GM18511 (cell line): Measurements from ENCODE around the gene NIPBL.
A peak's percentile ranks its signal among the peaks of the same experiment; 100 is the strongest.
"Not testable (repeated sequence)": the region's sequence is repeated elsewhere in the genome, so short reads cannot be mapped to it uniquely, and the experiment has no call there.

Experiments used
- ATAC-seq: cut with Tn5 transposase; IDR thresholded peaks from one replicate; pipeline ENCODE4 v1.9.1; 2021; ENCODE audit warnings: mild to moderate bottlenecking, moderate library complexity; ENCODE audit not compliant: unreplicated experiment

NIPBL gene, protein sequence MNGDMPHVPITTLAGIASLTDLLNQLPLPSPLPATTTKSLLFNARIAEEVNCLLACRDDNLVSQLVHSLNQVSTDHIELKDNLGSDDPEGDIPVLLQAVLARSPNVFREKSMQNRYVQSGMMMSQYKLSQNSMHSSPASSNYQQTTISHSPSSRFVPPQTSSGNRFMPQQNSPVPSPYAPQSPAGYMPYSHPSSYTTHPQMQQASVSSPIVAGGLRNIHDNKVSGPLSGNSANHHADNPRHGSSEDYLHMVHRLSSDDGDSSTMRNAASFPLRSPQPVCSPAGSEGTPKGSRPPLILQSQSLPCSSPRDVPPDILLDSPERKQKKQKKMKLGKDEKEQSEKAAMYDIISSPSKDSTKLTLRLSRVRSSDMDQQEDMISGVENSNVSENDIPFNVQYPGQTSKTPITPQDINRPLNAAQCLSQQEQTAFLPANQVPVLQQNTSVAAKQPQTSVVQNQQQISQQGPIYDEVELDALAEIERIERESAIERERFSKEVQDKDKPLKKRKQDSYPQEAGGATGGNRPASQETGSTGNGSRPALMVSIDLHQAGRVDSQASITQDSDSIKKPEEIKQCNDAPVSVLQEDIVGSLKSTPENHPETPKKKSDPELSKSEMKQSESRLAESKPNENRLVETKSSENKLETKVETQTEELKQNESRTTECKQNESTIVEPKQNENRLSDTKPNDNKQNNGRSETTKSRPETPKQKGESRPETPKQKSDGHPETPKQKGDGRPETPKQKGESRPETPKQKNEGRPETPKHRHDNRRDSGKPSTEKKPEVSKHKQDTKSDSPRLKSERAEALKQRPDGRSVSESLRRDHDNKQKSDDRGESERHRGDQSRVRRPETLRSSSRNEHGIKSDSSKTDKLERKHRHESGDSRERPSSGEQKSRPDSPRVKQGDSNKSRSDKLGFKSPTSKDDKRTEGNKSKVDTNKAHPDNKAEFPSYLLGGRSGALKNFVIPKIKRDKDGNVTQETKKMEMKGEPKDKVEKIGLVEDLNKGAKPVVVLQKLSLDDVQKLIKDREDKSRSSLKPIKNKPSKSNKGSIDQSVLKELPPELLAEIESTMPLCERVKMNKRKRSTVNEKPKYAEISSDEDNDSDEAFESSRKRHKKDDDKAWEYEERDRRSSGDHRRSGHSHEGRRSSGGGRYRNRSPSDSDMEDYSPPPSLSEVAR (N-terminal part only)

DNA sequence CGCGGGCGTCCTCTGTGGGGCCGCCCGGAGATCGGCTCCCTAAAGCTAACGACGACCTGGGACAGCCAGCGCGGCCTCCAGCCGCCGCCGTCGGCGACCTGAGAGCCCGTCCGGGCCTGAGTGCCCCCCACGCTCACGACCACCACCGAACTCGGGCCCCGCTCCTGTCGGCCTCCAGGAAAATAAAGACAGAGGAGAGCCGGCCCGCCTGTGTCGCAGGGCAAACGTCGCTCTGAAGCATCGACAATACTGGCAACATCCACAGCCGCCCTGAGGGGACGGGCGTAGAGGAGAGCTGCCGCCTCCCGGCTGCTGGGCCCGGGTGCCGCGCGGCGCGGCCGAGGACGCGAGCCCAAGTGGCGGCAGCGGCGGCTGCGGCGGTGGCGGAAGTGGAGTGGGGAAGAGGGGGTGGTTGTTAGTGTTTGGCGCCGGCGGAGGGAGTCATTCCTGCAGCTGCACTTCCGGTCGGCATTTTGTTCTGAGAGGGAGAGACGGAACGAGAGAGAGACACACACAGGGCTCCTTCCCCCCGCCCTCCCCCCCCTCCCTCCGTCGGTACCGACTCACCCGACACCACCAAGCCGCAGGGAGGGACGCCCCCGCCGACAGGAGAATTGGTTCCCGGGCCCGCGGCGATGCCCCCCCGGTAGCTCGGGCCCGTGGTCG, at the start of gene NIPBL:
NIPBL (plus strand) TSS at position 471 of the 666 bp plus-strand sequence. CDS start 76,928 bp downstream, outside the sequence.
- peak; percentile 74 for ATAC-seq

DNA sequence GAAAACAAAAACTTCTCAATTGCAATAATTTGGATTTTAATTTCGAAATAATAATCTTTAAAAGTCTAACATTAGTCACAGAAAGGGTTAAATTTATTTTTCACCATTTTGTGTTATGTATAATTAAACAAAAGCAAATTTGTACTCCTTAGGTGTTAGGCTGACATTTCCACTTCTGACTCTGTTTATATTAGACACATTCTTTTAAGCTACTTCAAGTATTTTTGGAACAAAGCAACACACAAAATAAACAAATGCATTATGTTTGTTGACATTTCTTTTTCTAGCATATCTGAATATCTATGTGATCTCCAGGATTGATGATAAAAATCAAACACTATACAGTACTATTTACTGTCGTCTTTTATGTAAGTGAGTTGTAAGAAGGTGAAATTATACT, 44.3 kb upstream of the NIPBL start:
- no peak for ATAC-seq

DNA sequence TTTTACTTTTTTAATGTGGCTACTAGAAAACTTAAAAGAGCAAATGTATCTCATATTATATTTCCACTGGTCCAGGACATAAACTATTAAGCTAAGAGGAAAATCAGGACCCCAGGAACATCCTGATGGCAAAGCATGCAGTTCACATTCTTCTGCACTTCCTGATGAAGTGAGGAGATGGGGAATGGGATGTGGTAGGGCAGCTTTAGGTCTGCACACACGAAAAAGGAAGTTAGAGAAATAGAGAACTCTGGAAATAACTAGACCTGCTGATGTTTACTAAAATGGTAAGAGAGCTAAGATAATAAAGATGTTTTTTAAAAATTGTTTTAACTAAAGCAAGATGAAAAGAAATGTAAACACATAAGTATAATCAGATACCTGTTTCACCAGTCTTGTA, 39.7 kb upstream of the NIPBL start:
- no peak for ATAC-seq

DNA sequence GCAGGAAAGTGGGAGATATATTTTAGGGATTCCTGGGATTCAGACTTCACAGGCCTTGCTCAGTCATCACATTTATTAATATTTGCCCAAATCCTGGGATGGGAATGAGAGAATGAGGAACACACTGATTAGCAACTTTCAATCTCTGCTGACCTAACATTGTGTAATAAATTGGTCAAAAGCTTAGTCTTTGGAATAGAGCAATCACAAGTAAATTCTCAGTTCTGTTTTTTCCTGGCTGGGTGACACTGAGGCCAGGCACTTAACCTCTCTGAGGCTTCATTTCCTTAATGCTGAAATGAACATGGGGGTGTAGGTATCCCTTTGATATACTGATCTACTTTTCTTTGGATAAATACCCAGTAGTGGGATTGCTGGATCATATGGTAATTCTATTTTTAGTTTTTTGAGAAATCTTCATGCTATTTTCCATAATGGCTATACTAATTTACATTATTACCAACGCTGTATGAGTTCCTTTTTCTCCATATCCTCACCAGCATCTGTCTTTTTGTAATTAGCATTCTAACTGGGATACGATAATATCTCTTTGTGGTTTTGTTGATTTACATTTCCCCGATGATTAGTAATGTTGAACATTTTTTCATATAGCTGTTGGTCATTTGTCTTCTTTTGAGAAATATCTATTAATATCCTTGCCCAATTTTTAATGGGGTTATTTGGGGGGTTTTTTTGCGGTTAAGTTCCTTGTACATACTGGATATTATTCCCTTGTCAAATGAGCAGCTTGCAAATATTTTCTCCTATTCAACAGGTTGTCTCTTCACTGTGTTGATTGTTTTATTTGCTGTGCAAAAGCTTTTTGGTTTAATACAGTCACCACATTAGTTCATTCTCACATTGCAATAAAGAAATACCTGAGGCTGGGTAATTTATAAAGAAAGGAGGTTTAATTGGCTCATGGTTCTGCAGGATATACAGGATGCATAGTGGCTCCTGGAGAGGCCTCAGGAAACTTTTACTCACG, 36.8 kb upstream of the NIPBL start:
- no peak for ATAC-seq

DNA sequence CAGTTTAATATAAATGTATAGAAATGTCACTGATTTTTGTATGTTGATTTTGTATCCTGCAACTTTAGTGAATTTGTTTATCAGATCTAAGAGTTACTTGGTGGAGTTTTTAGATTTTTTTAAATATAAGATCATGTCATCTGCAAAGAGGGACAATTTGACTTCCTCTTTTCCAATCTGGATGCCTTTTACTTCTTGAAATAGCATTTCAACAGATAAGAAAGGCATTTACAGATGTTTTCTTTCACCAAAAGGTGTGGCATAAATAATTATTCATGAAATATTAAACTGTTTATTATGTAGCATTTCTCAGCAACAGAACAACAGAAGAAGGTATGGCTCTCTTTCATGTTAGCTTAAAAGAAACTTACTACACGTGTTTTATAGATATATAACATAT, 34.9 kb upstream of the NIPBL start:
- no peak for ATAC-seq

DNA sequence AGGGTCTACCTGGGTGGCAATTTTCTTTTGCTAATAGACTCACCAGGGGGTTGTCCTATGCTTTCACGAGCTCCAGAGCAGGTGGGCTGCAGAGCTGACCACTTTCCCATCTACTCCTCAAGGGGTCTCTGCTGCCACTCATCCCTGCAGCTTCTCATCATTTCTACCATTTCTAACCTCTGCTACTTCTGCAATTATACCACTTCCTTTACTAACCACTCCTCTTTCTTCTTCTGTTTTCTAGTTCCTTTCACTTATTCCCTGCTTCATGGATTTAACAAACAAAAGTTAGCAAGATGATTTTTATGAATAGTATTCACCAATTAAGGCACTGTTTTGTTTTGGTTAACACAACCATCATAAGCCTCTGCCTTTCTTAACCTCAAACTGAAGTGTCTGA, 34.5 kb upstream of the NIPBL start:
- no peak for ATAC-seq

DNA sequence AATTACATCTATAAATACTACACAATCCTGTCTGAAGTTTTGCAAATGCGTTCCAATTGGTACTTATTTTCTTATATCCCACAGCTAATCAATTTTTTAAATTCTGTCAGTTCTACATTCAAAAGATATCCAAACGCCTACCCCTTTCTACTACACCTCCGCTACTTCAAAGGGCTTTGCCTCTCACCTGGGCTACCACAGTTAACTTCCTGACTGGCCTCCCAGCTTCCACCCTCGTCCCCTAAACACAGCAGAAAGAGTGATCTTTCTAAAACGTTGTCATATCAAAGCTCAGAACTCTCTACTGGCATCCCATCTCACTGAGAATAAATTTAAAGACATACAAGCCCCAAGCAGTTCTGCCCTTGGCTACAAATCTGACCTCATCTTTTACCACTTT, 32.3 kb upstream of the NIPBL start:
- no peak for ATAC-seq

DNA sequence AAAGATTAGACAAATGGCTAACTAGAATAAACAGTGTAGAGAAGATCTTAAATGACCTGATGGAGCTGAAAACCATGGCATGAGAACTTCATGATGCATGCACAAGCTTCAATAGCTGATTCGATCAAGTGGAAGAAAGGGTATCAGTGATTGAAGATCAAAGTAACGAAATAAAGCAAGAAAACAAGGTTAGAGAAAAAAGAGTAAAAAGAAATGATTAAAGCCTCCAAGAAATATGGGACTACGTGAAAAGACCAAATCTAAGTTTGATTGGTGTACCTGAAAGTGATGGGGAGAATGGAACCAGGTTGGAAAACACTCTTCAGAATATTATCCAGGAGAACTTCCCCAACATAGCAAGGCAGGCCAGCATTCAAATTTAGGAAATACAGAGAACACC, 28.0 kb upstream of the NIPBL start:
- ATAC-seq: not testable (repeated sequence)

DNA sequence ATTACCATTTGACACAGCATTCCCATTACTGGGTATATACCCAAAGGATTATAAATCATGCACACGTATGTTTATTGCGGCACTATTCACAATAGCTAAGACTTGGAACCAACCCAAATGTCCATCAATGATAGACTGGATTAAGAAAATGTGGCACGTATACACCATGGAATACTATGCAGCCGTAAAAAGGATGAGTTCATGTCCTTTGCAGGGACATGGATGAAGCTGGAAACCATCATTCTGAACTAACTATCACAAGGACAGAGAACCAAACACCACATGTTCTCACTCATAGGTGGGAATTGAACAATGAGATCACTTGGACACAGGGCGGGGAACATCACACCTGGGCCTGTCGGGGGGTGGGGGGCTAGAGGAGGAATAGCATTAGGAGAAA, 23.7 kb upstream of the NIPBL start:
- not testable (repeated sequence) for ATAC-seq

DNA sequence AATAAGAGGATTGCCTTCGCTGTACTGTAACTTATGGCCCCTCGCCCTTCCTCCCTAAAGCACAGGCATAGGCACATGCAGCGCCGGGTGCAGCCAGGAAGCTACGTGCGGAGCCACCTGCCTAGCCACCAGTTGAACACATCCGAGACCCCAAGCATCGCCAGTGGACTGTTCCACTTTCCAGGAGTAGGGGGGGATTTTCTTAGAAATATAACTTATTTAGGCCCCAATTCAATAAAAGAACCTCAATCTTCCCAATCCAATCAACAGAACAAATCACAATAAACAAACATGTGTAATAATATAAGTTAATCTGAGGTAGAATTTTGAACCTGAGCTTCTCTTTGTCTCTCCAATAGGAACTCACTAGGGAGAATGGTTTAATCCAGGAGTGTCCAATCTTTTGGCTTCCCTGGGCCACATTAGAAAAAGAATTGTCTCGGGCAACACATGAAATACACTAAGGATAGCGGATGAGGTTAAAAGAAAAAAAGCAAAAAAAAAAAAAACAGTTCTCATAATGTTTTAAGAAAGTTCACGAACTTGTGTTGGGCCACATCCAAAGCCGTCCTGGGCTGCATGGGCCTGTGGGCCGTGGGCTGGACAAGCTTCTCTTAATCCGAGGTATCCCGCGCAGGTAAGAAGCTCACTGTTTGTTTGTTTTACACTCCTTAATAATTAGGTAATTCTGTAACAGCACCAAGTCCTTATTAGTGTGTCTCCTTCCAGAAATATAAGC, 22.0 kb upstream of the NIPBL start:
- ATAC-seq: no peak

DNA sequence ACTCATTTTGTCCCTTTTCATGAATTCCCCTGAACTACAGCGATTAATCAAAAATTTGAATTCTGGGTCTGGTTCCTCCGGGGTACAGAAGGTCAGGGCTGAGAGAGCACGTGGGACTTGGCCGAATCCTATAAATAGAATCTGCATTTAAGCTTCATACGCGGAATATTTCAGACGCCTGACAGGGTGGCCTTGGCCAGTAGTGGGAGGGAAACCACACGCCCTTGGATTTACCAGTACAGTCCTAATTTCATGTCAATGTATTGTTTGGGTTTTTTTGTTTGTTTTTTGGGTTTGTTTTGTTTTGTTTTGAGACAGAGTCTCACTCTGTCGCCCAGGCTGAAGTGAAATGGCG, 21.5 kb upstream of the NIPBL start:
- ATAC-seq: no peak

DNA sequence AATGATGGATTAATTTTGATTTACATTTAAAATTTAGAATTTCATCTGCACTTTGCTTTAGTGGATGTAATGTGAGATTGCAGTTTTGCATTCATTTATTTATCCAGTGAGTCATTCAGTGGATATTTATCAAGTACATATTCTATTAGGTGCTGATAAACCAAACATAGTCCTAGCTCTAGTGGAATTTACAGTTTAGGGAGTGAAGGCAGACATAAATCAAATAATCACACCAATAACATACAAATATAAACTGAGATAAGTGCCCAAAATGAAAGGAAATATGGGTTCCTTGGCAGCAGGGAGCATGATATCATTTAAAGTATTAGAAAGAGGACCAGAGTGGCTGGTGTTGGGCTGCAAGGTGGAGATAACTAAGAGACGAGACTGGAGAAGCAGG, 14.7 kb upstream of the NIPBL start:
- no peak for ATAC-seq

DNA sequence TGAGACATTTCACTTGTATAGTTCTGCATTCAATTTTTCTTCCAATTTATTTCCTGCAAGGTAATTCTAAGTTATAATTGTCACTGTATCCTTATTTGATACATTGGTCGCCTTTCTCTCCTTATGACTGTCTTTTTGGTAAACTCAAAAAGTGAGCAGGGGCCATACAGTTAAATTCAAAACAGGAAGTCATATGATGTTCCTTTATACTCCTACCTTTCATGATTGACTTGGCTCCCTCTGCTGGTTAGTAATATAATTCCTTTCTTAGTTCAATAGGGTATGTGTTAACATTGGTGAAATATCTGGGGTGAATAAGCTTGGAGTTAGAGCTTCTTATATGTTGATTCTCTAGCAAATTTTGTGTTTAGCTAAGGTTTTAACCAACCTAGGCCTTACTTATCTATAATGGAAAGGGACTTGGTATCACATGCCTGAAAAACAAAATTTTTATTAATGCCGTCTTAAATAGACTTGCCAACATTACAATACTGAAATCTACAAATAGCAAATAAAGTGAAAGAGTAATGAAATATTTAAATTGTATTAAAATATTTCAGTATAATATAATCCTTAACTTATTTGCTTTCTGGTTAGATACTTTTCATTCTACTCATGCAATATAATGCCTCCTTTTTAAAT, 6.0 kb upstream of the NIPBL start:
- peak; percentile 77 for ATAC-seq

DNA sequence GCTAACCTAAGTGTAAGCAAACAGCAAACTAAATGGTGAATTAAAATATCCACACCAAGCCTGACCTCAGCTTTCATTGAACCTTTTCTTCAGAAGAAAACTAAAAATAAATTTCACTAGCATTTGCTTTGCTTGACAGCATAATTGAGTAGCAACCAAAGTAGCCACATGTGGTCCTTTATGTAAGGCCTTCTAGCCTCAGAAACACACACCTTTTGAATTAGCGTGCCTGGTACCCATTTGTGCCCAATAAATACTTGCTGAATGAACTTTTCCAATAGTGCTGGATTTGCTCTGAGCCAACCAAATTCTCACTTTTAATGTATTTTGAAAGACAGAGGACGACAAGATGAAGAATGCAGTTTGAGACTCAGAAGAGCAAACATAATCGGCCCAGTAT, 2.1 kb upstream of the NIPBL start:
- ATAC-seq: no peak

DNA sequence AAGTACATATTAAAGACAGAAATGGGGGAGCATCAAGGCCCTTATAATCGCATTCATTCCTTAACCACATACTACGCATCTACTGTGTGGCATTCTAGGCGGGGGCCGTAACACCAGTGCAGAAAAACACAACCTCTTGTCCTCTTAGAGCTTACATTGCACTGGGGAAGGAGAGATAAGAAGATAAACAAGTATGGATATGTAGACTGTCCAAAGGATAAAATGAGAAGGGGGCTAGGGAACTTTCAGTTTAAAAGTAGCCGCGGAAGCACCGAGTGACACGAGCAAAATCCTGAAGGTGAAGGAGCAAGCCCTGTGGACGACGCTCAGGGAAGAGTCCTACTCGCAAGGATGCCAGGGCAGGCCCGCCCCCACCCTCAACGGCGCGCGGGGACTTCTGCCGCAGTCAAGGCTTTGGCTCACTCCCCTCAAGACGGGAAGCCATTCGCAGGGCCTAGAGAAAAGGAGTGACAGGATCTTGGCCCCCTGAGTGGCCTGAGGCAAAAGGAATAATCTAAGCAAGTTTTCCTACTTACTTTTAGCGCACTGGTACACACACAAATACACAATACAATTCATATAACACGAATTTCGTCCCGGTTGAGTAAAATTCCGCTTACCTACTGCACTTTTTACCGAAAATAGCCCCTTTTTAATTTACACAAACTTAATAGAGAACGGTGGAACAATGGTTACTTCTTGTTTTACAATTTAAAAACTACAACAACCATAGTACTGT, 1.3 kb upstream of the NIPBL start:
- peak; percentile 22 for ATAC-seq

DNA sequence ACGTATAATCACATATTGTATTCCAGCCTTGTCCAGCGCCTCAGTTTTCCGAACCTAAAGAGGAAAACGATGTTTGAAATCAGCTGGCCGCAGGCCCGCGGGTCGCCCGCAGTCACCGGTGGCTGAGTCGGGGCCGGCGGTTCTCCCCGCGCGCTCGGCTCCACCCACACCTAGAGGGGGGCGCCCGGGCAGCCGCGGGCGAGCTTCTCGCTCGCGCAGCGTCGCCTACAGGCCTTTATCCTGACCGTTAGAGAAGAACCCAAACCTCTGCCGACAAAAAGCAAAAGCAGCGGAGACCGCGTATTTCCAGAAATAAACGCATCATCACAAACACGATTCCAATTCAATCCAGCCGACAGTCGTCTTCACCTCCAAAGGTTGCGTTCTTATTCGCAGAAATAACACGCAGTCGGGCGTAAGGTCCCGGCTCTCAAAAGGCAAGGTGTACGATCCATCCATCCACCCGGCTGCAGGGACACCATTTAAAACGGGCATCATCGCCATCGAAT, 725 bp upstream of the NIPBL start:
- ATAC-seq: peak; percentile 65

DNA sequence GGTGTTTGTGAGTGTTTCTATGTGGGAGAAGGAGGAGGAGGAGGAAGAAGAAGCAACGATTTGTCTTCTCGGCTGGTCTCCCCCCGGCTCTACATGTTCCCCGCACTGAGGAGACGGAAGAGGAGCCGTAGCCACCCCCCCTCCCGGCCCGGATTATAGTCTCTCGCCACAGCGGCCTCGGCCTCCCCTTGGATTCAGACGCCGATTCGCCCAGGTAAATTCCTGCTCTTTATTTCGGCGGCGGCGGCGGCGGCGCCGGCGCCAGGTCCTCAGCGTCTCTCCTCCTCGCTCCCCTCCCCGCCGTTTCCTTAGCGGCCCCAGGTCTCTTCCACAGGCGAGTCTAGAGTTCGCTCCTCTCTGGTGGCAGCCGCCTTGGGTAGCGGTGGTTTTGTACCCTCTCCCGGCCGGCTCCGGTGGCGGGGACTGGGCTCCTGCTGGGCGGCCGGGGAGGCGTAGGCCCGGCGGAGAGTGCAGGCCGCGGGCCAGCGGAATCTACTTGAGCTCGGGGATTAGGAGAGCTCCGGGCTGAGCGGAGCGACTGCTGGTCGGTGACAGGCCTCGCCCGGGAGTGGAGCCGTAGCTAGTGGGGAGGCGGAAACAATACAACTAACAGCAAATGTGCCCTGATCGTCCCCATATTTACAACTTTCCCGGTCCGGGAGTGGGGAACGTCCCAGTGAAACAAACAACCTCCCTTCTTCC, 547 bp downstream of the NIPBL start:
- peak; percentile 22 for ATAC-seq
